ENCODE results near the gene ARVCF. TPM values are rescaled to one million over a fixed set of nuclear protein-coding genes. Genes with fewer than 3 reads are reported as not detected.
A peak's percentile ranks its signal among the peaks of the same experiment; 100 is the strongest.

The ARVCF gene
- total and polyA plus RNA-seq, 9 of the 15 experiments (the other 6 are each of a cell fraction or from before 2014, with no cell fraction given): 0.03 to 97.4 (median 15.6) TPM

DNA sequence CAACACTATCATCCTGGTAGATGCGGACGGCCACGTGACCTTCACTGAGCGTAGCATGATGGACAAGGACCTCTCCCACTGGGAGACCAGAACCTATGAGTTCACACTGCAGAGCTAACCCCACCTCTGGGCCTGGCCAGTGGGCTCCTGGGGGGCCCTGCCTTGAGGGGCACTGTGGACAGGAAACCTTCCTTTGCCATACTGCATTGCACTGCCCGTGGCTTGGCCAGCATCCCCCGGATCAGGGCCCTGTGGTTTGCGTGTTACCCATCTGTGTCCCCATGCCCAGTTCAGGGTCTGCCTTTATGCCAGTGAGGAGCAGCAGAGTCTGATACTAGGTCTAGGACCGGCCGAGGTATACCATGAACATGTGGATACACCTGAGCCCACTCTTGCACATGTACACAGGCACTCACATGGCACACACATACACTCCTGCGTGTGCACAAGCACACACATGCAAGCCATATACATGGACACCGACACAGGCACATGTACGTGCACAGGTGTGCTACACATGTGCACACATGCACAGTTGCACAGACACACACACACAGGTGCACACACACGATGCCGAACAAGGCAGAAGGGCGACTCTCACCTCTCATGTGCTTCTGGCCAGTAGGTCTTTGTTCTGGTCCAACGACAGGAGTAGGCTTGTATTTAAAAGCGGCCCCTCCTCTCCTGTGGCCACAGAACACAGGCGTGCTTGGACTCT is 48.1 kb upstream of the ARVCF start:
- H3K4me2 ChIP-seq (ENCODE audit: insufficient read depth, low read length): no peak overlapping the region
- H3K36me3 ChIP-seq (ENCODE audit: control insufficient read depth, insufficient read depth, low read length): peaks cover 48% of the 10 kb centered on the region
- H3K27ac ChIP-seq (ENCODE audit: extremely low read depth, low read depth, low read length): no peak overlapping the region
- H2AFZ ChIP-seq (ENCODE audit: low read depth, low read length): no peak overlapping the region
- CTCF ChIA-PET (ENCODE audit: low intra/inter-chr PET ratio): no interaction called here
- H3K9ac ChIP-seq (ENCODE audit: insufficient read depth in 1 of 2, low read depth in 2 of 2, low read length in 2 of 2): peak overlapping the region in 1 of 2 experiments; percentile 59; a peak in 1 of 4 replicates
- FAIRE-seq: no peak
- in situ Hi-C loops (cut with MboI): no loop called here
- no peak for DNase-seq (ENCODE audit: extremely low read depth in 1 of 4, low spot score in 3 of 4)
- H3K4me1 ChIP-seq (replicated peaks in 1 of 2; ENCODE audit: control insufficient read depth in 2 of 2, insufficient read depth in 2 of 2, low read length in 2 of 2): peaks cover 8 to 56% of the 10 kb centered on the region in 2 experiments
- intact Hi-C loops (cut with micrococcal nuclease): no loop called here
- 87% methylated on average over 18 of the region's 18 CpGs for WGBS (ENCODE audit: insufficient coverage, low coverage, missing lambda C conversion rate)
- H3K27me3 ChIP-seq (ENCODE audit: control insufficient read depth in 2 of 2, insufficient read depth in 2 of 2, low read length in 2 of 2): no peaks in the 10 kb centered on the region
- BruUV-seq (replicated peaks): no TSS peak
- peaks cover 22% of the 10 kb centered on the region; the same call in 1 of the 2 replicates for H4K20me1 ChIP-seq (replicated peaks; ENCODE audit: control insufficient read depth, insufficient read depth, low read length)
- no peaks in the 10 kb centered on the region for H3K9me3 ChIP-seq (replicated peaks; ENCODE audit: control insufficient read depth, insufficient read depth, low read depth, low read length)
- H3K4me3 ChIP-seq: no peak overlapping the region
- POLR2A ChIA-PET: interaction anchor here (0.6 to 2.0 kb wide), 3 partner anchors 12 to 461 kb away, joined by 4 to 5 read pairs (median 5); no protein-coding TSS in a partner anchor
- peaks cover 12% of the 10 kb centered on the region; the same call in 2 of the 3 replicates for H3K79me2 ChIP-seq (ENCODE audit: control insufficient read depth, insufficient read depth, low read length)
- H3K9me1 ChIP-seq (ENCODE audit: control insufficient read depth, insufficient read depth, low read length): peaks cover 17% of the 10 kb centered on the region
- no peak for ATAC-seq
- TF ChIP-seq, protein P1, sequence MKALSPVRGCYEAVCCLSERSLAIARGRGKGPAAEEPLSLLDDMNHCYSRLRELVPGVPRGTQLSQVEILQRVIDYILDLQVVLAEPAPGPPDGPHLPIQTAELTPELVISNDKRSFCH (CRISPR knock-in tag; IDR thresholded peaks at IDR 0.05): no peak
- TF ChIP-seq, protein P1 (tag; IDR thresholded peaks at IDR 0.05): 0 out of 2 replicates have a peak, but pooled peaks have one; percentile 32
- peak; percentile 74; the same call in 1 of the 2 replicates for TF ChIP-seq PHB (CRISPR knock-in tag; IDR thresholded peaks at IDR 0.05)
- peak; percentile 14 for TF ChIP-seq WHSC1 (IDR thresholded peaks at IDR 0.05; ENCODE audit: low read length)
- peak; percentile 62 for TF ChIP-seq POLR2A (conservative IDR thresholded peaks at IDR 0.05)
- TF ChIP-seq RBFOX2 (IDR thresholded peaks at IDR 0.05; ENCODE audit: low read depth, low read length): 0 out of 2 replicates have a peak, but pooled peaks have one; percentile 3
- TF ChIP-seq ZBED1 (IDR thresholded peaks at IDR 0.05): no peak
- TF ChIP-seq PRMT5 (CRISPR knock-in tag; IDR thresholded peaks at IDR 0.05): peak; percentile 7; the same call in 1 of the 2 replicates
- no peak for TF ChIP-seq ZNF133 (CRISPR knock-in tag; IDR thresholded peaks at IDR 0.05)
- 0 out of 2 replicates have a peak, but pooled peaks have one; percentile 61 for TF ChIP-seq MYNN (IDR thresholded peaks at IDR 0.05)
- no peak for TF ChIP-seq MYNN (CRISPR knock-in tag; IDR thresholded peaks at IDR 0.05)
- no peak for TF ChIP-seq FOSL1 (tag; conservative IDR thresholded peaks at IDR 0.05)
- TF ChIP-seq MYC (IDR thresholded peaks at IDR 0.05; ENCODE audit: low read depth, low read length): no peak
- TF ChIP-seq MYC (CRISPR knock-in tag; IDR thresholded peaks at IDR 0.05; ENCODE audit: borderline replicate concordance, low read depth): no peak
- TF ChIP-seq SUPT5H (IDR thresholded peaks at IDR 0.05): peak; percentile 45; the same call in 1 of the 2 replicates

Measured in K562 (cell line).